ENCODE data around the gene STPG1. TPM values are rescaled to one million over a fixed set of nuclear protein-coding genes. Genes with fewer than 3 reads are reported as not detected.
A peak's percentile ranks its signal among the peaks of the same experiment; 100 is the strongest.
"Not testable (repeated sequence)": the region's sequence is repeated elsewhere in the genome, so short reads cannot be mapped to it uniquely, and the experiment has no call there.

Gene STPG1, protein sequence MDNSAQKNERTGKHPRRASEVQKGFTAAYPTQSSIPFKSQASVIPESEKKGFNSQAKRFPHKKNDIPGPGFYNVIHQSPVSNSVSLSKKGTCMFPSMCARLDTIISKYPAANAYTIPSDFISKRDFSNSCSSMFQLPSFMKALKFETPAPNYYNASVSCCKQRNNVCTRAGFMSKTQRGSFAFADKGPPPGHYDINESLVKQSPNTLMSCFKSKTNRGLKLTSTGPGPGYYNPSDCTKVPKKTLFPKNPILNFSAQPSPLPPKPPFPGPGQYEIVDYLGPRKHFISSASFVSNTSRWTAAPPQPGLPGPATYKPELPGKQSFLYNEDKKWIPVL
- 10 to 100 TPM; 25.1 to 45.9 TPM for total RNA-seq
- 67.6 TPM for polyA plus RNA-seq (ENCODE audit: insufficient read depth, low read depth, low replicate concordance)
- long read RNA-seq, donor 1, partial matches to known transcripts: 15 of 17 reads
- long read RNA-seq, donor 1, other reads (novel, unspliced or antisense): 0 of 17 reads
- long read RNA-seq, donor 2, partial matches to known transcripts: 0 of 1 reads
- long read RNA-seq, donor 2, other reads (novel, unspliced or antisense): 0 of 1 reads

DNA sequence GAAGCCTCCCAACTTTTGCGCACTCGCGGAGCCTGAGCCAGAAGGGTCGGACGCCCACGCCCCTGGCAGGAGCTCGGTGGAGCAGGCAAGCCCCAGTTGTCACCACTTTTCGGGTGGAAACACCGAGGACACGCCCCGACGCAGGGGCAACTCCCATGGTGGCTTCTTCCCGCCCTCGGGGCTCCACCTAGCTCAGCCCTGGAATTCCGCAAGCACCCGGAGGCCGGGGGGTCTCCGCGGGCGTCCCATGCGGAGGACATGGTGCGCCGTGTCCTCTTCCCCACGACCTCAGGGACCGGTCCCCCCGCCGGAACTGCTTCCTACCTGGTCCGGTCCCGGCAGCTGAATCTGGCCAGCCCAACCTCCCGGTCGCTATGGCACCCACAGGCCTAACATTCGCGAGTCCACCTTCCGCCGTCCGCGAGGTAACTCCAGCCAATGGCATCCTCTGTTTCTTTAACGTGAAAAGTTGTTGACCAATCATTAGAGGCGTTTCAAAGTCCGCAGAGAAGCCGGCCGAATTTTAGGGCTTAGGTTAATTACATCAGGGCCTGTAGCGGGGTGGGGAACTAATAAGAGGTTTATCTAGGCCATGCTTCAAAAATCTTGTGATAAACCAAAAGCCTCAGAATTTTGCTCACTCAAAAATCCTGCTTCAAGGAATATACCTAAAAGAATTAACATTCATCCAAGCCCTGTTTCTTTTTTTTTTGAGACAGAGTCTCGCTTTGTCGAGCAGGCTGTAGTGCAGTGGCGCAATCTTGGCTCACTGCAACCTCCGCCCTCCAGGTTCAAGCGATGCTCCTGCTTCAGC lies at the start of gene STPG1:
Gene STPG1 (minus strand): TSS at position 433 of the 814 bp plus-strand sequence. CDS start 12,394 bp downstream, outside the sequence.
- intact Hi-C loops (cut with DNase I; ENCODE audit: low total_unique reads): no loop called here
- Histone ChIP-seq H3K36me3 (ENCODE audit: low read depth, missing control alignments) (no peaks in the 10 kb centered on the region), H3K9me3 (no peaks in the 10 kb centered on the region), H3K27ac (peak within 1 kb of the TSS; percentile 15 to 75), H3K4me3 (peak within 1 kb of the TSS; percentile 64 to 73), H3K4me1 (peaks cover 6% of the 10 kb centered on the region), H3K27me3 (no peaks in the 10 kb centered on the region)
- 5 to 8% methylated on average over 28 to 48 of the region's 48 CpGs for WGBS, 2 donors
- DNase-seq: peak; percentile 92
- TF ChIP-seq, protein P1, sequence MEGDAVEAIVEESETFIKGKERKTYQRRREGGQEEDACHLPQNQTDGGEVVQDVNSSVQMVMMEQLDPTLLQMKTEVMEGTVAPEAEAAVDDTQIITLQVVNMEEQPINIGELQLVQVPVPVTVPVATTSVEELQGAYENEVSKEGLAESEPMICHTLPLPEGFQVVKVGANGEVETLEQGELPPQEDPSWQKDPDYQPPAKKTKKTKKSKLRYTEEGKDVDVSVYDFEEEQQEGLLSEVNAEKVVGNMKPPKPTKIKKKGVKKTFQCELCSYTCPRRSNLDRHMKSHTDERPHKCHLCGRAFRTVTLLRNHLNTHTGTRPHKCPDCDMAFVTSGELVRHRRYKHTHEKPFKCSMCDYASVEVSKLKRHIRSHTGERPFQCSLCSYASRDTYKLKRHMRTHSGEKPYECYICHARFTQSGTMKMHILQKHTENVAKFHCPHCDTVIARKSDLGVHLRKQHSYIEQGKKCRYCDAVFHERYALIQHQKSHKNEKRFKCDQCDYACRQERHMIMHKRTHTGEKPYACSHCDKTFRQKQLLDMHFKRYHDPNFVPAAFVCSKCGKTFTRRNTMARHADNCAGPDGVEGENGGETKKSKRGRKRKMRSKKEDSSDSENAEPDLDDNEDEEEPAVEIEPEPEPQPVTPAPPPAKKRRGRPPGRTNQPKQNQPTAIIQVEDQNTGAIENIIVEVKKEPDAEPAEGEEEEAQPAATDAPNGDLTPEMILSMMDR (IDR thresholded peaks at IDR 0.05): no peak
- TF ChIP-seq POLR2A (IDR thresholded peaks at IDR 0.05): no peak

DNA sequence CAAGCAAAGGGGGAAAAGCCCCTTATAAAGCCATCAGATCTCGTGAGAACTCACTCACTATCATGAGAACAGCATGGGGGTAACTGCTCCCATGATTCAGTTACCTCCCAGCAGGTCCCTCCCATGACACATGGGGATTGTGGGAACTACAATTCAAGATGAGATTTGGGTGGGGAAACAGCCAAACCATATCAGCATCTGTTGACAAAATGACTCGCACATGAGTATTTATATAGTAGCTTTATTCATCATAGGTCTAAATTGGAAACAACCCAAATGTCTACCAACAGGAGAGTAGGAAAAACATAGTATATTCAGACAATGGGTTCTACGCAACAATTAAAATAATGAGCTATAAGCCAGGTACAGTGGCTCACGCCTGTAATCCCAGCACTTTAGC lies 48.5 kb upstream of the STPG1 start:
- H3K4me1 ChIP-seq; H3K9me3 ChIP-seq; intact Hi-C loops (cut with DNase I; ENCODE audit: low total_unique reads); H3K4me3 ChIP-seq; H3K36me3 ChIP-seq (ENCODE audit: low read depth, missing control alignments); DNase-seq; H3K27ac ChIP-seq; H3K27me3 ChIP-seq: not testable (repeated sequence)
- WGBS, 2 donors: 91 to 98% methylated on average over 4 of the region's 4 CpGs

DNA sequence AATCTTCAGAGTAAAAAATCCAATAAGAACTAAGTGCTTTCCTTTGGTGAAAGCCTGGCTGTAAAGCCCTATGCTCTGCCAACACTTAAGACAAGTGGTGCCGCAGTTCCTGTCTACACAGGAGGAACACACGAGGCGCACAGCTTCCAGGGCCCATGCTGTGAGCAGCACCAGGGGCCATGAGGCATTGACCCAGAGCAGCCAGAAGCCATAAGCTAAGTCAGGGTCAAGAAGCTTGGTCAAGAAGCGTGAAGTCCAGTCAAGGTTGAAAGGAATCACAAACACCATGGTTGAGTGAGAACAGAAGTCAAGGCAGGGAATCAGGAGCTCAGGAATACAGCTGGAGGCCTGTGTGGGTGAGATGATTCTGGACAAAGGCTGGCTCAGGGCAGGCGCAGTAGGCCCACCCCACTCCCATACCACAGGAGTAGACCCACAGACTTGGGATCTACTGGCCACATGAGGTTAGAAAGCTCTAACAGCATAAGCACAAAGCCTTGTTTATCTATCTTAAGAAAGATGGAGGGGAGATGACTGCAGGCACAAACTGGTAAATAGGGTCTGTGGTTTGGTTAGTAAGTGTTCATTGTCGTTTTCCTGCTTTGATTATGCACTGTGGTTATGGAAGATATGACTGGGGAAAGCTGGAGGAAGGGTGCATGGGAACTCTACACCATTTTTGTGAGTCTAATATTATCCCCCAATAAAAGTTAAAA lies 46.1 kb upstream of the STPG1 start:
- Histone ChIP-seq H3K4me1 (no peaks in the 10 kb centered on the region), H3K27ac (no peak overlapping the region), H3K36me3 (ENCODE audit: low read depth, missing control alignments) (no peaks in the 10 kb centered on the region), H3K27me3 (no peaks in the 10 kb centered on the region), H3K9me3 (no peaks in the 10 kb centered on the region), H3K4me3 (no peak overlapping the region)
- intact Hi-C loops (cut with DNase I; ENCODE audit: low total_unique reads): no loop called here
- DNase-seq: no peak
- 91 to 93% methylated on average over 6 of the region's 6 CpGs for WGBS, 2 donors
- TF ChIP-seq, protein P1 (IDR thresholded peaks at IDR 0.05): no peak
- TF ChIP-seq POLR2A (IDR thresholded peaks at IDR 0.05): no peak

DNA sequence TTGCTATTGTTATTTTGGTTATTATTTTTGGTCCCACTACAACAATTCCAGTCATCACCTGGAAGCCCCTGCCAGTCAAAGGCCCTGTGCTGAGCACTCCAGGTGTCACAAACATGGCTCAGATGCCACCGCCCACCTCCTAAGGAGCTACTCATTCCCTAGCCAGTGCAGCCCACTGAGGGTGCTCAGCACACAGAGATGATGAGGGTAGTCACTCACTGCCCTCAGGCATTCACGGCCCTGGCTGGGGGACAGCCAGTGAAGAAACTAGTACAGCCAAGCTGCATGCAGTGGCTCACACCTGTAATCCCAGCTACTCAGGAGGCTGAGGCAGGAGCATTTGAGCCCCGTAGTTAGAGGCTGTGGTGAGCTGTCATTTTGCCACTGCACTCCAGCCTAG lies 44.3 kb upstream of the STPG1 start:
- no peak for TF ChIP-seq POLR2A (IDR thresholded peaks at IDR 0.05)
- TF ChIP-seq, protein P1 (IDR thresholded peaks at IDR 0.05): no peak
- Histone ChIP-seq H3K27ac (no peak overlapping the region), H3K4me1 (no peaks in the 10 kb centered on the region), H3K4me3 (no peak overlapping the region), H3K36me3 (ENCODE audit: low read depth, missing control alignments) (no peaks in the 10 kb centered on the region), H3K27me3 (no peaks in the 10 kb centered on the region), H3K9me3 (no peaks in the 10 kb centered on the region)
- WGBS, 2 donors: 93 to 100% methylated on average over 3 of the region's 3 CpGs
- DNase-seq: no peak
- intact Hi-C loops (cut with DNase I; ENCODE audit: low total_unique reads): no loop called here

Measured in testis (tissue), 5 donors.